Measurements from ENCODE around the gene C1QTNF12. TPM values are rescaled to one million over a fixed set of nuclear protein-coding genes. Genes with fewer than 3 reads are reported as not detected.

C1QTNF12 gene
- total and polyA plus RNA-seq, 2 experiments from 2014 or later = 3.8 to 6.6 TPM

- Histone ChIP-seq H3K79me2 (no peaks in the 10 kb centered on the region), H3K27ac (no peak overlapping the region), H3K9me2 (replicated peaks; ENCODE audit: insufficient read depth) (no peaks in the 10 kb centered on the region), H3K4me2 (no peak overlapping the region), H2AFZ (no peak overlapping the region), H3K4me1 (ENCODE audit: insufficient read depth) (peaks cover 17% of the 10 kb centered on the region), H3K27me3 (peaks cover 23% of the 10 kb centered on the region), H4K20me1 (ENCODE audit: insufficient read depth, poor library complexity, severe bottlenecking) (no peaks in the 10 kb centered on the region), H3K4me3 (no peak overlapping the region), H3K9me3 (ENCODE audit: low read depth) (no peaks in the 10 kb centered on the region), H3K36me3 (replicated peaks; ENCODE audit: insufficient read depth, low read depth) (no peaks in the 10 kb centered on the region)
- 88% methylated on average over 9 of the region's 11 CpGs for WGBS (ENCODE audit: low lambda C conversion rate, missing lambda C conversion rate)
- TF ChIP-seq EZH2 (IDR thresholded peaks at IDR 0.05; ENCODE audit: borderline replicate concordance) (no peak), CTCF (IDR thresholded peaks at IDR 0.05; ENCODE audit: poor library complexity) (no peak), EZH2phosphoT487 (IDR thresholded peaks at IDR 0.05; ENCODE audit: low read depth, severe bottlenecking, unreplicated experiment) (no peak)
- DNase-seq (ENCODE audit: low spot score) = no peak
Measured at GRCh38 chr1:1207571-1207892, 39.0 kb downstream of the C1QTNF12 start.

- peaks cover 23% of the 10 kb centered on the region for H3K27me3 ChIP-seq
- H3K4me2 ChIP-seq = peak overlapping the region; percentile 77
Measured at GRCh38 chr1:1206966-1207531, 39.5 kb downstream of the C1QTNF12 start.

GRCh38 chr1:1206376-1206965 is 40.1 kb downstream of the C1QTNF12 start, which contains the start of gene TNFRSF18:
TNFRSF18 (minus strand) TSS chr1:1206592; CDS start chr1:1206571, 21 bp downstream.
- Histone ChIP-seq H3K4me1 (ENCODE audit: insufficient read depth) (peaks cover 17% of the 10 kb centered on the region), H3K27me3 (peaks cover 23% of the 10 kb centered on the region), H3K9me3 (ENCODE audit: low read depth) (no peaks in the 10 kb centered on the region), H3K36me3 (replicated peaks; ENCODE audit: insufficient read depth, low read depth) (no peaks in the 10 kb centered on the region), H3K4me3 (no peak within 1 kb of the TSS), H4K20me1 (ENCODE audit: insufficient read depth, poor library complexity, severe bottlenecking) (no peaks in the 10 kb centered on the region), H3K27ac (no peak within 1 kb of the TSS), H2AFZ (peak within 1 kb of the TSS; percentile 19), H3K4me2 (peak within 1 kb of the TSS; percentile 77), H3K9me2 (replicated peaks; ENCODE audit: insufficient read depth) (no peaks in the 10 kb centered on the region), H3K79me2 (no peaks in the 10 kb centered on the region)
- TF ChIP-seq EZH2phosphoT487 (IDR thresholded peaks at IDR 0.05; ENCODE audit: low read depth, severe bottlenecking, unreplicated experiment) (no peak), EZH2 (IDR thresholded peaks at IDR 0.05; ENCODE audit: borderline replicate concordance) (no peak), CTCF (IDR thresholded peaks at IDR 0.05; ENCODE audit: poor library complexity) (no peak)
- 21% methylated on average over 45 of the region's 49 CpGs for WGBS (ENCODE audit: low lambda C conversion rate, missing lambda C conversion rate)
- DNase-seq (ENCODE audit: low spot score) = no peak

More at GRCh38 chr1:1206966-1207531, 39.5 kb downstream of the C1QTNF12 start:
- H3K79me2 ChIP-seq = no peaks in the 10 kb centered on the region
- no peak overlapping the region for H2AFZ ChIP-seq
- TF ChIP-seq CTCF (IDR thresholded peaks at IDR 0.05; ENCODE audit: poor library complexity) = no peak
- no peak for TF ChIP-seq EZH2phosphoT487 (IDR thresholded peaks at IDR 0.05; ENCODE audit: low read depth, severe bottlenecking, unreplicated experiment)
- TF ChIP-seq EZH2 (IDR thresholded peaks at IDR 0.05; ENCODE audit: borderline replicate concordance) = no peak
- H3K4me1 ChIP-seq (ENCODE audit: insufficient read depth) = peaks cover 17% of the 10 kb centered on the region
- H4K20me1 ChIP-seq (ENCODE audit: insufficient read depth, poor library complexity, severe bottlenecking) = no peaks in the 10 kb centered on the region
- H3K9me2 ChIP-seq (replicated peaks; ENCODE audit: insufficient read depth) = no peaks in the 10 kb centered on the region
- no peak overlapping the region for H3K27ac ChIP-seq
- H3K4me3 ChIP-seq = no peak overlapping the region
- DNase-seq (ENCODE audit: low spot score) = no peak
- H3K9me3 ChIP-seq (ENCODE audit: low read depth) = no peaks in the 10 kb centered on the region
- H3K36me3 ChIP-seq (replicated peaks; ENCODE audit: insufficient read depth, low read depth) = no peaks in the 10 kb centered on the region
- 82% methylated on average over 19 of the region's 19 CpGs for WGBS (ENCODE audit: low lambda C conversion rate, missing lambda C conversion rate)
